ENCODE measurements around the gene SYNRG. TPM values are rescaled to one million over a fixed set of nuclear protein-coding genes. Genes with fewer than 3 reads are reported as not detected.
A peak's percentile ranks its signal among the peaks of the same experiment; 100 is the strongest.

SYNRG gene
- total and polyA plus RNA-seq, 2 of the 13 experiments (the other 11 are each of a cell fraction or from before 2014, with no cell fraction given), result 7.3 to 8.7 TPM

DNA sequence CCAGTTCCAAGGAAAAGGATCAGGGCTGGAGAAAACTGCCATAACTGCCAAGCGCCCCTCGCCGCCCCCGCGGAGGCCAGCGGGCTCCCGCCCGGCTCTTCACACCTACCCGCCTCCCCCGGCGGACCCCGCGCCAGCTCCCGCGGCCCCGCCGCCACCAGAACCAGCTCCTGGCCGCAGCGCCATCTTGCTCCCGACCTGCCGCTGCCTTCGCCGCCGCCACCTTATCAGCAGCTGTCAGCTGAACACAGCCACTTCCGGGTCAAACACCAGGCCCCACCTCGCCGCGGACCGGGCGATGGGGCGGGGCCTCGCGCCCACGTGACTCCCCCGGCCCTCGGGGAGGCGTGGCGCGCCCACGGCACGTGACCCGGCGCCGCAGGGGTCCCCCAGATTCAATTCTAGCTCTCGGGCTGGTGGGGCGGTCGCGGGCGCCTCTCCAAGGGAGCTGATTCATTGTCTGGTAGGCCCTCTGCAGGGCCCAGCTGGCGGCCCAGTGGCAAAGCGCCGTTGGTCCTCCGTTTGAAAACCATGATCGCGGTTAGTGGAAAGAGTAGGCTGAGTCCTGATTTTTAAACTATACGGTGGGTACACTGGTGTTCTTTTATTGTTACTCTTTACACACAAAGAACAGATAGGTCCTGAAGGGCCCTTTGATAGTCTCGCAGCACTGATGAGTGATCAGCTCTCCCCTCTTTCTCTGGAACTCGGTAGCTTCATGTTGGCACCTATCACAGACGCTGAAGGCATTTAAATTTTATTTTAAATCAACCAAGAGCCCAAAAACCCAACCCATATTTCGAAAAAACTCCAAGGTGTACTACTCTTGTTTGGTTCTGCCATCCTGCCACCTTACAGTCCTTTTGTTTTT, at the start of gene SYNRG (continued):
- TF ChIP-seq ZNF660 (CRISPR knock-in tag; IDR thresholded peaks at IDR 0.05; ENCODE audit: borderline replicate concordance, low read depth), result no peak
- TF ChIP-seq ZNF234 (CRISPR knock-in tag; conservative IDR thresholded peaks at IDR 0.05), result no peak
- TF ChIP-seq, protein P1, sequence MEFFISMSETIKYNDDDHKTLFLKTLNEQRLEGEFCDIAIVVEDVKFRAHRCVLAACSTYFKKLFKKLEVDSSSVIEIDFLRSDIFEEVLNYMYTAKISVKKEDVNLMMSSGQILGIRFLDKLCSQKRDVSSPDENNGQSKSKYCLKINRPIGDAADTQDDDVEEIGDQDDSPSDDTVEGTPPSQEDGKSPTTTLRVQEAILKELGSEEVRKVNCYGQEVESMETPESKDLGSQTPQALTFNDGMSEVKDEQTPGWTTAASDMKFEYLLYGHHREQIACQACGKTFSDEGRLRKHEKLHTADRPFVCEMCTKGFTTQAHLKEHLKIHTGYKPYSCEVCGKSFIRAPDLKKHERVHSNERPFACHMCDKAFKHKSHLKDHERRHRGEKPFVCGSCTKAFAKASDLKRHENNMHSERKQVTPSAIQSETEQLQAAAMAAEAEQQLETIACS (CRISPR knock-in tag; IDR thresholded peaks at IDR 0.05), result peak; percentile 29; the same call in 1 of the 2 replicates
- TF ChIP-seq HDAC6 (IDR thresholded peaks at IDR 0.05; ENCODE audit: low read depth, low read length), result no peak
- no peak for TF ChIP-seq HNRNPH1 (optimal IDR thresholded peaks at IDR 0.05; ENCODE audit: low read depth, low read length)
- no peak for TF ChIP-seq ZFP37 (CRISPR knock-in tag; IDR thresholded peaks at IDR 0.05; ENCODE audit: borderline replicate concordance)
- no peak for TF ChIP-seq ZNF292 (CRISPR knock-in tag; IDR thresholded peaks at IDR 0.05; ENCODE audit: borderline replicate concordance, low read depth)
- TF ChIP-seq ZNF230 (CRISPR knock-in tag; IDR thresholded peaks at IDR 0.05), result peak; percentile 65; the same call in 1 of the 2 replicates
- TF ChIP-seq, protein P2, sequence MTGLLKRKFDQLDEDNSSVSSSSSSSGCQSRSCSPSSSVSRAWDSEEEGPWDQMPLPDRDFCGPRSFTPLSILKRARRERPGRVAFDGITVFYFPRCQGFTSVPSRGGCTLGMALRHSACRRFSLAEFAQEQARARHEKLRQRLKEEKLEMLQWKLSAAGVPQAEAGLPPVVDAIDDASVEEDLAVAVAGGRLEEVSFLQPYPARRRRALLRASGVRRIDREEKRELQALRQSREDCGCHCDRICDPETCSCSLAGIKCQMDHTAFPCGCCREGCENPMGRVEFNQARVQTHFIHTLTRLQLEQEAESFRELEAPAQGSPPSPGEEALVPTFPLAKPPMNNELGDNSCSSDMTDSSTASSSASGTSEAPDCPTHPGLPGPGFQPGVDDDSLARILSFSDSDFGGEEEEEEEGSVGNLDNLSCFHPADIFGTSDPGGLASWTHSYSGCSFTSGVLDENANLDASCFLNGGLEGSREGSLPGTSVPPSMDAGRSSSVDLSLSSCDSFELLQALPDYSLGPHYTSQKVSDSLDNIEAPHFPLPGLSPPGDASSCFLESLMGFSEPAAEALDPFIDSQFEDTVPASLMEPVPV (CRISPR knock-in tag; IDR thresholded peaks at IDR 0.05), result peak; percentile 85
- no peak for TF ChIP-seq BRCA1 (CRISPR knock-in tag; IDR thresholded peaks at IDR 0.05)
- no peak; the same call in 1 of the 2 replicates for TF ChIP-seq ZNF672 (CRISPR knock-in tag; IDR thresholded peaks at IDR 0.05)
- TF ChIP-seq, protein P3, sequence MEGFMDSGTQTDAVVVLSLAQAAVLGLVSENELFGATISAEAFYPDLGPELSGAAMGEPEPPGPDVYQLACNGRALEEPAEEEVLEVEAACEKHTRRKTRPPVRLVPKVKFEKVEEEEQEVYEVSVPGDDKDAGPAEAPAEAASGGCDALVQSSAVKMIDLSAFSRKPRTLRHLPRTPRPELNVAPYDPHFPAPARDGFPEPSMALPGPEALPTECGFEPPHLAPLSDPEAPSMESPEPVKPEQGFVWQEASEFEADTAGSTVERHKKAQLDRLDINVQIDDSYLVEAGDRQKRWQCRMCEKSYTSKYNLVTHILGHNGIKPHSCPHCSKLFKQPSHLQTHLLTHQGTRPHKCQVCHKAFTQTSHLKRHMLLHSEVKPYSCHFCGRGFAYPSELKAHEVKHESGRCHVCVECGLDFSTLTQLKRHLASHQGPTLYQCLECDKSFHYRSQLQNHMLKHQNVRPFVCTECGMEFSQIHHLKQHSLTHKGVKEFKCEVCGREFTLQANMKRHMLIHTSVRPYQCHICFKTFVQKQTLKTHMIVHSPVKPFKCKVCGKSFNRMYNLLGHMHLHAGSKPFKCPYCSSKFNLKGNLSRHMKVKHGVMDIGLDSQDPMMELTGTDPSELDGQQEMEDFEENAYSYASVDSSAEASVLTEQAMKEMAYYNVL (CRISPR knock-in tag; IDR thresholded peaks at IDR 0.05; ENCODE audit: borderline replicate concordance), result no peak
- TF ChIP-seq TRIM24 (CRISPR knock-in tag; IDR thresholded peaks at IDR 0.05), result no peak
- no peak for TF ChIP-seq U2AF2 (IDR thresholded peaks at IDR 0.05; ENCODE audit: low read depth, low read length)
- TF ChIP-seq RXRB (CRISPR knock-in tag; IDR thresholded peaks at IDR 0.05; ENCODE audit: borderline replicate concordance), result 0 out of 2 replicates have a peak, but pooled peaks have one; percentile 15
- no peak for TF ChIP-seq ZSCAN20 (CRISPR knock-in tag; IDR thresholded peaks at IDR 0.05; ENCODE audit: borderline replicate concordance)
- peak; percentile 62; the same call in 1 of the 2 replicates for TF ChIP-seq MIER3 (CRISPR knock-in tag; IDR thresholded peaks at IDR 0.05; ENCODE audit: borderline replicate concordance)
- TF ChIP-seq, protein P4, sequence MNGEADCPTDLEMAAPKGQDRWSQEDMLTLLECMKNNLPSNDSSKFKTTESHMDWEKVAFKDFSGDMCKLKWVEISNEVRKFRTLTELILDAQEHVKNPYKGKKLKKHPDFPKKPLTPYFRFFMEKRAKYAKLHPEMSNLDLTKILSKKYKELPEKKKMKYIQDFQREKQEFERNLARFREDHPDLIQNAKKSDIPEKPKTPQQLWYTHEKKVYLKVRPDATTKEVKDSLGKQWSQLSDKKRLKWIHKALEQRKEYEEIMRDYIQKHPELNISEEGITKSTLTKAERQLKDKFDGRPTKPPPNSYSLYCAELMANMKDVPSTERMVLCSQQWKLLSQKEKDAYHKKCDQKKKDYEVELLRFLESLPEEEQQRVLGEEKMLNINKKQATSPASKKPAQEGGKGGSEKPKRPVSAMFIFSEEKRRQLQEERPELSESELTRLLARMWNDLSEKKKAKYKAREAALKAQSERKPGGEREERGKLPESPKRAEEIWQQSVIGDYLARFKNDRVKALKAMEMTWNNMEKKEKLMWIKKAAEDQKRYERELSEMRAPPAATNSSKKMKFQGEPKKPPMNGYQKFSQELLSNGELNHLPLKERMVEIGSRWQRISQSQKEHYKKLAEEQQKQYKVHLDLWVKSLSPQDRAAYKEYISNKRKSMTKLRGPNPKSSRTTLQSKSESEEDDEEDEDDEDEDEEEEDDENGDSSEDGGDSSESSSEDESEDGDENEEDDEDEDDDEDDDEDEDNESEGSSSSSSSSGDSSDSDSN (CRISPR knock-in tag; IDR thresholded peaks at IDR 0.05), result peak; percentile 72; the same call in 1 of the 2 replicates
- no peak for TF ChIP-seq ZNF33A (CRISPR knock-in tag; IDR thresholded peaks at IDR 0.05; ENCODE audit: borderline replicate concordance)
- TF ChIP-seq FOSL2 (CRISPR knock-in tag; IDR thresholded peaks at IDR 0.05), result peak; percentile 71
- TF ChIP-seq GTF2F1 (IDR thresholded peaks at IDR 0.05; ENCODE audit: low read length), result no peak
- TF ChIP-seq RNF2 (conservative IDR thresholded peaks at IDR 0.05; ENCODE audit: low read depth), result no peak
- TF ChIP-seq KDM5B (CRISPR knock-in tag; IDR thresholded peaks at IDR 0.05; ENCODE audit: borderline replicate concordance), result peak; percentile 73

All from HepG2 (cell line).